Pancreas (tissue), 10 donors: ENCODE results near the gene COPS2. TPM values are rescaled to one million over a fixed set of nuclear protein-coding genes. Genes with fewer than 3 reads are reported as not detected.
"Not testable (repeated sequence)": the region's sequence is repeated elsewhere in the genome, so short reads cannot be mapped to it uniquely, and the experiment has no call there.

Source experiments
- ATAC-seq, 4 donors: fragments of 200-7000 bp; cut with Tn5 transposase; one replicate each; pipeline versions ENCODE4 v1.8.0 to v1.9.1; 2020; ENCODE audit warnings: mild to moderate bottlenecking in 4 of 4, moderate library complexity in 4 of 4
- DNase-seq, 6 donors: peaks; one replicate each; pipeline ENCODE4 v3.0.0-alpha.2; 2020
- FAIRE-seq: peaks from 2 replicates; lab custom pipeline; 2012; peaks lifted over from hg19 to GRCh38; lab: Jason Lieb, UNC
- H3K27ac ChIP-seq, 4 donors: fragments of 200-600 bp; sonication (generic); 1 replicate in 3 of 4; 2 replicates in 1 of 4; pipeline versions ENCODE4 v1.5.0 to v1.8.0; 2020
- H3K27me3 ChIP-seq, 4 donors: fragments of 200-600 bp; one replicate each; pipeline ENCODE4 v1.8.0; 2021
- H3K36me3 ChIP-seq, 3 donors: fragments of 200-600 bp; sonication (generic) in 1 of 3; one replicate each; pipeline versions ENCODE4 v1.5.0 to v1.8.0; 2020 to 2021
- H3K4me1 ChIP-seq, 3 donors: fragments of 200-600 bp; one replicate each; pipeline ENCODE4 v1.8.0; 2021
- H3K4me3 ChIP-seq, 4 donors: fragments of 200-600 bp; sonication (generic) in 2 of 4; one replicate each; pipeline versions ENCODE4 v1.5.0 to v1.8.0; 2020 to 2021
- H3K9me3 ChIP-seq, 4 donors: fragments of 200-600 bp; one replicate each; pipeline ENCODE4 v1.8.0; 2021
- CTCF ChIP-seq, 4 donors: fragments of 200-600 bp; sonication (generic) in 3 of 4; IDR thresholded peaks; one replicate each; pipeline versions ENCODE4 v1.5.0 to v1.8.0; 2021; ENCODE audit warnings: antibody characterized with exemption in 4 of 4
- WGBS, 2 donors: extraction: QIAGEN DNeasy Blood & Tissue Kit; methylation state at CpG; one replicate each; pipeline ENCODE4 v1.1.7; 2013; 5-methylcytosine and 5-hydroxymethylcytosine counted together
- intact Hi-C, 3 donors: fragments of 100-400 bp; cut with DNase I; formaldehyde crosslinking; loops; one replicate each; pipeline versions ENCODE4 v1.11.1 to v1.14.2; 2022
- polyA plus RNA-seq, 2 donors: library from polyadenylated mRNA; stranded (reverse); fragments of 200-250 nt; gene quantifications; one replicate each; pipeline ENCODE4 v1.2.3, GENCODE V29; 2013
- total RNA-seq, 6 donors: library from RNA; stranded (reverse); fragmentation: NEBNext Ultra II Directional in 4 of 6; extraction: Animal tissue kit (Norgen Biotek cat#: 25700) in 4 of 6; gene quantifications; one replicate each; pipeline versions ENCODE4 v1.2.1 to v1.2.4, GENCODE V29; 2021 to 2023
- donor health status: healthy with polysubstance abuse.
- donor health status: DM: no; HTN: no; CAD: no; lungs with moderate emphysema.
- donor health status: DM: no; HTN: no; CAD: no.
- donor health status: control.
- donor health status: control.
- donor health status: Bipolar disorder and iron deficiency.
- donor health status: DM: yes; HTN: yes; CAD: no.
- donor health status: DM: no; HTN: no; CAD: no.
- donor health status: DM: no; HTN: no; CAD: no.
- donor health status: DM: yes; HTN: yes; CAD: no.

The COPS2 gene
- total and polyA plus RNA-seq, 8 donors = 22.6 to 56.3 (median 38.6) TPM

GRCh38 chr15:49084285-49084570 is 71.2 kb downstream of the COPS2 start:
- WGBS, 2 donors = 94 to 98% methylated on average over 3 of the region's 3 CpGs
- no peak for TF ChIP-seq CTCF (IDR thresholded peaks at IDR 0.05)
- H3K4me3 ChIP-seq = no peak overlapping the region
- H3K9me3 ChIP-seq = no peaks in the 10 kb centered on the region
- H3K27me3 ChIP-seq = no peaks in the 10 kb centered on the region
- FAIRE-seq (no peak), DNase-seq (no peak), ATAC-seq (no peak)
- H3K27ac ChIP-seq = no peak overlapping the region
- H3K4me1 ChIP-seq = peaks cover 0 to 6% (median 0%) of the 10 kb centered on the region in 3 donors
- no peaks in the 10 kb centered on the region for H3K36me3 ChIP-seq
- intact Hi-C loops = no loop called here

DNA sequence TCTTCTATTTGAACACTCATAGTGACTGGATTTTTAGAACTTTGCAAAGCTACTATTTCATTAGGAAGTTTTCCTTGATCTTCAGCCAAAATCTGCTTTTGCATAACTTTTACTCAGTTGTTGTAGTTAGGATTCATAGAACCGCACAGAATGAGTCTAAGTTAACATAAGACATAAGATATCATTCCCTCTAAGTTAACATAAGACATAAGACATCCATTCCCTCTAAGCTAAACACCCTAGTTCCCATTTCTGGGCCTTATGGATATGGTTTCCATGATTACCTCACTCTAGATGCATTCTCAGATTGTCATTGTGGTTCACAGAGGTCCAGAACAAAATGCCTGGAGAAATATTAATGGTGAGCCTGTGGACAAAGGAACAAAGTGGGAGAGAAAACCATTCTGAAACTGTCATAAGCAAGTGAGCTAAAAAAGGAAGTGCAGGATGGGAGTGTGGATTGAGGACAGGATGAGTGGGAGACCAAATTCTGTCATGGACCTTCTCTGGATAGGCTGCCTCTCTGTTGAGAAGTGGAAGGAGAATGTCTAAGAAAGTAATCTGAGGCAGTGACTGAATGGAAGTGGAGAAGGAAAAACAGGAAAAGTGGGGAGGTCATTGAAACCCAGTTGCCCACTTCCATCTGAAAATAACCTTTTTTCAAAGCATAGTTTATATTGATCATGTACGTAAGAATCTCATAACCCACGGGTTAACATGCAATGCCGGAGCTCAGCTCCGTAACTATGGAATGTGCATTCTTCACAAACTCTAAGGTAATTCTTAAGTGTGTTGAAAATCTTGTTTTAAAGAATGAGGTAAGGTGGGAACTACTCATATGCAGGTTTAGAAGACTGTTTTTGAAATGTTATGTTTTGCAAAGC is 71.8 kb downstream of the COPS2 start:
- intact Hi-C loops = no loop called here
- DNase-seq = no peak
- H3K27me3 ChIP-seq = no peaks in the 10 kb centered on the region
- no peak overlapping the region for H3K27ac ChIP-seq
- TF ChIP-seq CTCF (IDR thresholded peaks at IDR 0.05) = no peak
- no peaks in the 10 kb centered on the region for H3K9me3 ChIP-seq
- WGBS, 2 donors = 92% methylated on average over 5 of the region's 5 CpGs
- peaks cover 0 to 6% (median 0%) of the 10 kb centered on the region in 3 donors for H3K4me1 ChIP-seq
- no peaks in the 10 kb centered on the region for H3K36me3 ChIP-seq
- no peak for FAIRE-seq
- H3K4me3 ChIP-seq = no peak overlapping the region
- no peak for ATAC-seq

GRCh38 chr15:49082960-49083359 is 72.4 kb downstream of the COPS2 start:
- intact Hi-C loops = no loop called here
- TF ChIP-seq CTCF (IDR thresholded peaks at IDR 0.05) = no peak
- ATAC-seq (no peak), FAIRE-seq (no peak), DNase-seq (no peak)
- Histone ChIP-seq H3K4me3 (no peak overlapping the region), H3K4me1 (peaks cover 0 to 6% (median 0%) of the 10 kb centered on the region in 3 donors), H3K27me3 (no peaks in the 10 kb centered on the region), H3K9me3 (no peaks in the 10 kb centered on the region), H3K36me3 (no peaks in the 10 kb centered on the region), H3K27ac (no peak overlapping the region)
- 89 to 91% methylated on average over 1 of the region's 1 CpG for WGBS, 2 donors

GRCh38 chr15:49079340-49080039 is 75.9 kb downstream of the COPS2 start:
- no peaks in the 10 kb centered on the region for H3K9me3 ChIP-seq
- no peak for TF ChIP-seq CTCF (IDR thresholded peaks at IDR 0.05)
- H3K4me3 ChIP-seq = no peak overlapping the region
- intact Hi-C loops = no loop called here
- ATAC-seq = no peak
- H3K4me1 ChIP-seq = no peaks in the 10 kb centered on the region
- no peak for DNase-seq
- no peaks in the 10 kb centered on the region for H3K36me3 ChIP-seq
- FAIRE-seq = no peak
- 90 to 92% methylated on average over 23 of the region's 23 CpGs for WGBS, 2 donors
- no peak overlapping the region for H3K27ac ChIP-seq
- H3K27me3 ChIP-seq = no peaks in the 10 kb centered on the region

DNA sequence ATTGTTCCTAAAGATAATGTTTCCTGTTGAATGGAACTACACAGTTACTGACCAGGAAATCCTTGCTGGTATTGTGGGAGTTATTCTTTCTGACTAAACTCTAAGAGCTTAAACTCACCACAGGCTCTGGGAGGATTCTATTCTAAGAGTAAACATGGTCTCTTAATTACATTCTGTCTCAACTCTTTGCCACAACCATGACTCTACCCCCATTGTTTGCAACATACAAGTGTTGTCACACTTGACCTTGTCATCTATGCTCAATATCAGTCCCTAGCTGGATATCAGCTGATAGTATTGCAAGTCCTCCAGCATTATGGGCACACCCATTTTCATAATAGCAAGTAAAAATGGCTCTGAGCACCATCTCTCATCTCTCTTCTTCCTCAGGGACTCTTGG is 79.5 kb downstream of the COPS2 start:
- Histone ChIP-seq H3K27me3 (no peaks in the 10 kb centered on the region), H3K4me3 (no peak overlapping the region), H3K36me3 (no peaks in the 10 kb centered on the region), H3K27ac (no peak overlapping the region), H3K4me1 (no peaks in the 10 kb centered on the region), H3K9me3 (no peaks in the 10 kb centered on the region)
- no peak for FAIRE-seq
- TF ChIP-seq CTCF (IDR thresholded peaks at IDR 0.05) = no peak
- intact Hi-C loops = no loop called here
- no peak for ATAC-seq
- DNase-seq = no peak

GRCh38 chr15:49074589-49075287 is 80.7 kb downstream of the COPS2 start:
- H3K36me3 ChIP-seq, H3K9me3 ChIP-seq, ATAC-seq, intact Hi-C loops, H3K27me3 ChIP-seq, DNase-seq, H3K4me1 ChIP-seq, H3K4me3 ChIP-seq, H3K27ac ChIP-seq, FAIRE-seq: not testable (repeated sequence)
- 78 to 79% methylated on average over 6 of the region's 6 CpGs for WGBS, 2 donors
